GM18526 (cell line): ENCODE measurements around the gene SHOX.

ENCODE experiments used
- POLR2A ChIP-seq: IDR thresholded peaks from 3 replicates; pipeline ENCODE4 v1.6.1; 2011; ENCODE audit not compliant: insufficient read length; ENCODE audit errors: extremely low read depth

The SHOX gene

GRCh38 chrX:633043-633984 lies 2.7 kb downstream of the SHOX start:
- no peak for TF ChIP-seq POLR2A

DNA sequence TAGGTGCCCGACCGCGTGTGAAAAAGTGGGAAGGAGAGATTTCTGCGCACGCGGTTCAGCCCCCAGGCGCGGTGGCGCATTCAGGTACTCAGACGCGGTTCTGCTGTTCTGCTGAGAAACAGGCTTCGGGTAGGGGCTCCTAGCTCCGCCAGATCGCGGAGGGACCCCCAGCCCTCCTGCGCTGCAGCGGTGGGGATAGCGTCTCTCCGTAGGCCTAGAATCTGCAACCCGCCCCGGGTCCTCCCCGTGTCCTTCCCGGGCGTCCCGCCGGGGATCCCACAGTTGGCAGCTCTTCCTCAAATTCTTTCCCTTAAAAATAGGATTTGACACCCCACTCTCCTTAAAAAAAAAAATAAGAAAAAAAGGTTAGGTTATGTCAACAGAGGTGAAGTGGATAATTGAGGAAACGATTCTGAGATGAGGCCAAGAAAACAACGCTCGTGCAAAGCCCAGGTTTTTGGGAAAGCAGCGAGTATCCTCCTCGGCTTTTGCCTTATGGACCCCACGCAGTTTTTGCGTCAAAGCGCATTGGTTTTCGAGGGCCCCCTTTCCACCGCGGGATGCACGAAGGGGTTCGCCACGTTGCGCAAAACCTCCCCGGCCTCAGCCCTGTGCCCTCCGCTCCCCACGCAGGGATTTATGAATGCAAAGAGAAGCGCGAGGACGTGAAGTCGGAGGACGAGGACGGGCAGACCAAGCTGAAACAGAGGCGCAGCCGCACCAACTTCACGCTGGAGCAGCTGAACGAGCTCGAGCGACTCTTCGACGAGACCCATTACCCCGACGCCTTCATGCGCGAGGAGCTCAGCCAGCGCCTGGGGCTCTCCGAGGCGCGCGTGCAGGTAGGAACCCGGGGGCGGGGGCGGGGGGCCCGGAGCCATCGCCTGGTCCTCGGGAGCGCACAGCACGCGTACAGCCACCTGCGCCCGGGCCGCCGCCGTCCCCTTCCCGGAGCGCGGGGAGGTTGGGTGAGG lies 3.7 kb downstream of the SHOX start:
- no peak for TF ChIP-seq POLR2A

GRCh38 chrX:635428-636090 lies 5.0 kb downstream of the SHOX start:
- no peak for TF ChIP-seq POLR2A

GRCh38 chrX:636981-637659 lies 6.5 kb downstream of the SHOX start:
- TF ChIP-seq POLR2A, result no peak

GRCh38 chrX:637660-638481 lies 7.3 kb downstream of the SHOX start:
- TF ChIP-seq POLR2A, result no peak

GRCh38 chrX:638482-639131 lies 8.0 kb downstream of the SHOX start:
- TF ChIP-seq POLR2A, result no peak

GRCh38 chrX:639151-639550 lies 8.6 kb downstream of the SHOX start:
- no peak for TF ChIP-seq POLR2A

DNA sequence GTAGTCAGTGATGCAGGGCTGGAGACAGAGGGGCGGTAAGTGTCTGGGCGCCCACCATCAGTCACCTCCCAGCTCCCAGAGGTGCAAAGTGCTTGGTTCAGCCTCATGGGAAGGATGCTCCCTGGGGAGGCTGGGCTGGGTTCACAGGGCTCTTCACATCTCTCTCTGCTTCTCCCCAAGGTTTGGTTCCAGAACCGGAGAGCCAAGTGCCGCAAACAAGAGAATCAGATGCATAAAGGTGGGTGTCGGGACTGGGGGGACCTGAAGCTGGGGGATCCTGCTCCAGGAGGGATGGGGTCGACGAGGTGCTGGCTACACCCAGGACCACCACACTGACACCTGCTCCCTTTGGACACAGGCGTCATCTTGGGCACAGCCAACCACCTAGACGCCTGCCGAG lies 10.1 kb downstream of the SHOX start:
- TF ChIP-seq POLR2A, result no peak

DNA sequence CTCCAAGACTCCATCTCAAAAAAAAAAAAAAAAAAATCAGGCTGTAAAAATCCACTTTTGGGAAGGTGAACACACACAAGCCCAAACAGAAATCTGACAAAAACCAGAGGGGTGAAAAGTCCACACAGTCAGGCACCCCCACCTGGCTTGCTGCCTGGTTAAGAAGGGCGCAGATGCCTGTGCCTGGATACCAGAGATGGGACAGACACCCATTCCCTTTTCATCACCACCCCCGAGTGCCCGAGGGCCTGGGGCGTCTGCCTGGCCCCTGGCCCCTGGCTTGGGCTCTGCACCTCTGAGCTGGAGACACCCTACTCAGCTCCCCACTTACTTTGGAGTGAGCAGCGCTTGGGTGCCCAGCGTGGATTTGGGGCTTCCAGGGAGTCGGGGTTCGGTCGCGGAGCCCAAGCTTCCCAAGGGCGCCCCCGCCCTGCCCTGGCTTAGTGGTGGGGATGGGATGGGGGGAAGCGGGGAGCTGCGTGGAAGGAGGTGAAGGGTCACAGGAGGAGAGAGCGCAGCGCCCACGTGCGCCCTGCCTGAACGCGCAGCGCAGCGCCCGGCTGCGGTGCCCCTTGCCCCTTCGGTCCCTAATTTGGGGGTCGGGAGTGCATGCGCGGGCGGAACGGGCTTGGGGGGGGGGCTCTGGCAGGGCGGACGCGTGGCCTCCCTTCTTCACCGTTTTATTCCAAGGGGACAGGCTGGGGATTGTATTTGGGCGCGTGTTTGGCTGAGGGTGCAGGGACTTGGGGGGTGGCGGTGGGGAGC lies 11.3 kb downstream of the SHOX start:
- TF ChIP-seq POLR2A, result no peak

DNA sequence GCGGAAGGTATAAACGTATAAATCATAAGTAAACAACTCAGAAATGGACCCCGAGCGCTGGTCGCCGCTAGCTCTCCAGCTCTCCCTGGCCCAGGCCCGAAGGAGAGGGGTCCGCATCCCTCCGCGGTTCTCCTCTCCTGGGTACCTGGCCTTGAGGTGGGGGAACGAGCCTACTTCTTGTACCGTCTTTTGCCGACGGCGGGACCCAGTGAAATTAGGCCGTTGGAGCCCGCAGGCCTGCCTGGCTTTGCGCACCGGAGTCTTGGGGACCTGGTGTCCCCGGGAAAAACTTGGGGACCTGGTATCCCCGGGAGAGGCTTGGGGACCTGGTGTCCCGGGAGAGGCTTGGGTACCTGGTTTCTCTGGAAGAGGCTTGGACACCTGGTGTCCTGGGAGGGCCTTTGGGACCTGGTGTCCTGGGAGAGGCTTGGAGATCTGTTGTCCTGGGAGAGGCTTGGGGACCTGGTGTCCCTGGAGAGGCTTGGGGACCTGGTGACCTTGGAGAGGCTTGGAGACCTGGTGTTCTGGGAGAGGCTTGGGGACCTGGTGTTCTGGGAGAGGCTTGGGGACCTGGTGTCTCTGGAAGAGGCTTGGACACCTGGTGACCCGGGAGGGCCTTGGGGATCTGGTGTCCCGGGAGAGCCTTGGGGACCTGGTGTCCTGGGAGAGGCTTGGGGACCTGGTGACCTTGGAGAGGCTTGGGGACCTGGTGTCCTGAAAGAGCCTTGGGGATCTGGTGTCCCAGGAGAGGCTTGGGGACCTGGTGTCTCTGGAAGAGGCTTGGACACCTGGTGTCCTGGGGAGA lies 12.0 kb downstream of the SHOX start:
- no peak for TF ChIP-seq POLR2A

GRCh38 chrX:643241-643595 lies 12.6 kb downstream of the SHOX start:
- no peak for TF ChIP-seq POLR2A

DNA sequence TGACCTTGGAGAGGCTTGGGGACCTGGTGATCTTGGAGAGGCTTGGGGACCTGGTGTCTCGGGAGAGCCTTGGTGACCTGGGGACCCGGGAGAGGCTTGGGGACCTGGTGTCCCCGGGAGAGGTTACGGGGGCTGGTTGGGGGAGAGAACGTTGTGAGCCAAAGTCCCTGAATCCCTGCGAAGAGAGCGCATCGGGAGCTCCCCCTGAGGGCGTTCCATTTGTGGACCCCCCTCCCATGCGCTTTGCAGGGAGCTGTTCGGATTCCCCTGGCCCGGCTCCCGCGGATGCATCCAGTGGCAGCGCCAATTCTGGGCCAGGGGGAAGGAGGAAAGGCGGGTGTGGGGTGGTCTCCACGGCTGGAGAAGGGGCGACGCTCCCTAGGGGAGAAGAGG lies 13.3 kb downstream of the SHOX start:
- TF ChIP-seq POLR2A, result no peak
